HEK293 (cell line): Measurements from ENCODE around the gene SRR.

ENCODE experiments used
- CTCF ChIA-PET: fragments of 350-600 bp; formaldehyde crosslinking; extraction: SDS; loops from one replicate; lab custom pipeline; 2021; ENCODE audit warnings: antibody characterized with exemption; lab: Yijun Ruan, JAX
- POLR2A ChIA-PET: fragments of 300-600 bp; formaldehyde crosslinking; extraction: SDS; loops from one replicate; lab custom pipeline; 2020; ENCODE audit warnings: antibody characterized with exemption, inconsistent platforms; lab: Yijun Ruan, JAX
- H3K27ac ChIP-seq: fragments of 200-500 bp; sonication (Bioruptor generic); 2 replicates; pipeline ENCODE4 v1.5.1; 2014; ENCODE audit warnings: low read depth, low read length, control low read depth, inconsistent platforms; ENCODE audit errors: extremely low read depth
- H3K36me3 ChIP-seq, 2 experiments: fragments of 200-500 bp in 1 of 2; sonication (Bioruptor generic) in 1 of 2; 1 replicate in 1 of 2; 2 replicates in 1 of 2; pipeline ENCODE4 v1.5.1; 2014 to 2017; ENCODE audit warnings: inconsistent platforms in 2 of 2, low read length in 2 of 2; ENCODE audit not compliant: control insufficient read depth in 2 of 2, insufficient read depth in 1 of 2
- H3K4me1 ChIP-seq: fragments of 200-500 bp; sonication (Bioruptor generic); 2 replicates; pipeline ENCODE4 v1.5.1; 2014; ENCODE audit warnings: mild to moderate bottlenecking, low read length, inconsistent platforms; ENCODE audit not compliant: control insufficient read depth, insufficient read depth
- H3K4me3 ChIP-seq: 2 replicates; pipeline ENCODE4 v1.5.1; 2011; ENCODE audit warnings: low read depth, mild to moderate bottlenecking, control low read depth, low read length, moderate library complexity
- H3K9me3 ChIP-seq: fragments of 200-500 bp; sonication (Bioruptor generic); 2 replicates; pipeline ENCODE4 v1.5.1; 2014; ENCODE audit warnings: low read depth, low read length, inconsistent platforms; ENCODE audit not compliant: control insufficient read depth, insufficient read depth
- GFI1B ChIP-seq: fragments of 450-650 bp; formaldehyde crosslinking; IDR thresholded peaks from 2 replicates; pipeline ENCODE4 v1.5.1; 2016; ENCODE audit warnings: missing biosample characterization, missing genetic modification characterization
- GLI4 ChIP-seq: fragments of 450-650 bp; formaldehyde crosslinking; IDR thresholded peaks from 2 replicates; pipeline ENCODE4 v1.5.1; 2016; ENCODE audit warnings: missing biosample characterization, missing genetic modification characterization
- KLF1 ChIP-seq: fragments of 450-650 bp; formaldehyde crosslinking; IDR thresholded peaks from 2 replicates; pipeline ENCODE4 v1.5.1; 2016; ENCODE audit warnings: missing biosample characterization, missing genetic modification characterization
- KLF16 ChIP-seq: fragments of 450-650 bp; formaldehyde crosslinking; IDR thresholded peaks from 2 replicates; pipeline ENCODE4 v1.5.1; 2017; ENCODE audit warnings: missing biosample characterization, missing genetic modification characterization
- MEIS1 ChIP-seq: sonication (generic); formaldehyde crosslinking; IDR thresholded peaks from 2 replicates; pipeline ENCODE4 v1.8.1; 2022; ENCODE audit warnings: missing genetic modification reagents, mild to moderate bottlenecking, borderline replicate concordance
- MYNN ChIP-seq: fragments of 450-650 bp; formaldehyde crosslinking; IDR thresholded peaks from 2 replicates; pipeline ENCODE4 v1.5.1; 2016; ENCODE audit warnings: missing biosample characterization, missing genetic modification characterization, borderline replicate concordance
- MZF1 ChIP-seq: fragments of 450-650 bp; formaldehyde crosslinking; IDR thresholded peaks from 2 replicates; pipeline ENCODE4 v1.5.1; 2017; ENCODE audit warnings: missing biosample characterization, missing genetic modification characterization, borderline replicate concordance
- ZBTB1 ChIP-seq: fragments of 450-650 bp; formaldehyde crosslinking; IDR thresholded peaks from 2 replicates; pipeline ENCODE4 v1.5.1; 2016; ENCODE audit warnings: missing biosample characterization, missing genetic modification characterization
- ZFP3 ChIP-seq: fragments of 450-650 bp; formaldehyde crosslinking; IDR thresholded peaks from 2 replicates; pipeline ENCODE4 v1.5.1; 2016; ENCODE audit warnings: low read depth, missing biosample characterization, missing genetic modification characterization
- ZFP69B ChIP-seq: fragments of 450-650 bp; formaldehyde crosslinking; IDR thresholded peaks from 2 replicates; pipeline ENCODE4 v1.5.1; 2016; ENCODE audit warnings: missing biosample characterization, missing genetic modification characterization
- ZNF138 ChIP-seq: fragments of 450-650 bp; formaldehyde crosslinking; IDR thresholded peaks from 2 replicates; pipeline ENCODE4 v1.5.1; 2016; ENCODE audit warnings: missing biosample characterization, missing genetic modification characterization, borderline replicate concordance
- ZNF155 ChIP-seq: fragments of 450-650 bp; formaldehyde crosslinking; IDR thresholded peaks from 2 replicates; pipeline ENCODE4 v1.5.1; 2016; ENCODE audit warnings: missing biosample characterization, missing genetic modification characterization
- ZNF184 ChIP-seq: fragments of 450-650 bp; IDR thresholded peaks from 2 replicates; pipeline ENCODE4 v1.5.1; 2018; ENCODE audit warnings: missing biosample characterization, mild to moderate bottlenecking, missing genetic modification characterization
- ZNF292 ChIP-seq: fragments of 450-650 bp; formaldehyde crosslinking; IDR thresholded peaks from 2 replicates; pipeline ENCODE4 v1.5.1; 2016; ENCODE audit warnings: low read depth, missing biosample characterization, missing genetic modification characterization, borderline replicate concordance
- ZNF354C ChIP-seq: fragments of 450-650 bp; formaldehyde crosslinking; IDR thresholded peaks from 2 replicates; pipeline ENCODE4 v1.5.1; 2016; ENCODE audit warnings: missing biosample characterization, missing genetic modification characterization, low read depth, borderline replicate concordance
- ZNF37A ChIP-seq: fragments of 450-650 bp; IDR thresholded peaks from 2 replicates; pipeline ENCODE4 v1.5.1; 2018; ENCODE audit warnings: missing biosample characterization, missing genetic modification characterization
- ZNF426 ChIP-seq: fragments of 450-650 bp; formaldehyde crosslinking; IDR thresholded peaks from 2 replicates; pipeline ENCODE4 v1.5.1; 2017; ENCODE audit warnings: missing biosample characterization, missing genetic modification characterization, mild to moderate bottlenecking, inconsistent platforms, moderate library complexity
- ZNF571 ChIP-seq: fragments of 450-650 bp; formaldehyde crosslinking; IDR thresholded peaks from 2 replicates; pipeline ENCODE4 v1.5.0; 2017; ENCODE audit warnings: missing biosample characterization, missing genetic modification characterization
- ZNF660 ChIP-seq: fragments of 450-650 bp; IDR thresholded peaks from 2 replicates; pipeline ENCODE4 v1.5.1; 2018; ENCODE audit warnings: missing biosample characterization, mild to moderate bottlenecking, missing genetic modification characterization
- ZNF701 ChIP-seq: fragments of 450-650 bp; formaldehyde crosslinking; IDR thresholded peaks from 2 replicates; pipeline ENCODE4 v1.5.1; 2016; ENCODE audit warnings: missing biosample characterization, missing genetic modification characterization
- ZNF707 ChIP-seq: fragments of 450-650 bp; formaldehyde crosslinking; IDR thresholded peaks from 2 replicates; pipeline ENCODE4 v1.5.1; 2016; ENCODE audit warnings: missing biosample characterization, missing genetic modification characterization
- ZNF747 ChIP-seq: fragments of 450-650 bp; formaldehyde crosslinking; IDR thresholded peaks from 2 replicates; pipeline ENCODE4 v1.5.1; 2016; ENCODE audit warnings: missing biosample characterization, missing genetic modification characterization
- TF ChIP-seq, protein P1 (sequence below): fragments of 450-650 bp; formaldehyde crosslinking; IDR thresholded peaks from 2 replicates; pipeline ENCODE4 v1.5.1; 2016; ENCODE audit warnings: missing biosample characterization, missing genetic modification characterization
- TF ChIP-seq, protein P2 (sequence below): fragments of 450-650 bp; formaldehyde crosslinking; IDR thresholded peaks from 2 replicates; pipeline ENCODE4 v1.5.1; 2016; ENCODE audit warnings: missing biosample characterization, missing genetic modification characterization
- TF ChIP-seq, protein P3 (sequence below): fragments of 450-650 bp; formaldehyde crosslinking; IDR thresholded peaks from 2 replicates; pipeline ENCODE4 v1.5.1; 2017; ENCODE audit warnings: missing biosample characterization, missing genetic modification characterization
- TF ChIP-seq, protein P4 (sequence below): fragments of 450-650 bp; formaldehyde crosslinking; IDR thresholded peaks from 2 replicates; pipeline ENCODE4 v1.5.1; 2016; ENCODE audit warnings: missing biosample characterization, missing genetic modification characterization
- TF ChIP-seq, protein P5 (sequence below): fragments of 450-650 bp; formaldehyde crosslinking; IDR thresholded peaks from 2 replicates; pipeline ENCODE4 v1.5.1; 2017; ENCODE audit warnings: missing biosample characterization, mild to moderate bottlenecking, missing genetic modification characterization, moderate library complexity

Gene SRR

DNA sequence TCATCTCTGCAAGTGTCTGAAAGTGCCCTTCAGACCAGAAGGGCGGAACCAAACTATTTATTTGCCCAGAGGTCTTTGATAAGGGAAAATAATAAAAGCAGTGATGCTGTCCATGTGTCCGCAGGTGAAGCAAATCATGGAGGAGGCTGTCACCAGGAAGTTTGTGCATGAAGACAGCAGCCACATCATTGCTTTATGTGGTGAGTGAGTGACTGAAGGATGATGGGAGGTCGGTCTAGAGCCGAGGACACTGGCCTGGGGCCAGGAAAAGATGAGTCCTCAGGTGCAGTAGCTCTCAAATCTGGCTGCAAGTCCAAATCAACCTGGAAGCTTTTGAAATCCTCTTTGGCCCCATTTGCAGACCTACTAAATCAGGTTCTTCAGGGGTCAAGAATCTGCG lies 39.7 kb downstream of the SRR start:
- H3K4me1 ChIP-seq, result peaks cover 12% of the 10 kb centered on the region
- ChIA-PET POLR2A (interaction anchor here (1.0 kb wide), 1 partner anchor 13 kb away, joined by 3 read pairs; no protein-coding TSS in a partner anchor), CTCF (no interaction called here)
- H3K9me3 ChIP-seq, result no peaks in the 10 kb centered on the region
- TF ChIP-seq ZBTB1 (no peak), MZF1 (tag by site-specific recombination) (no peak), ZNF660 (no peak), MEIS1 (CRISPR knock-in tag) (no peak), ZNF184 (tag by site-specific recombination) (no peak), ZNF701 (no peak), ZFP3 (tag by site-specific recombination) (no peak), MYNN (tag by site-specific recombination) (no peak), ZNF138 (tag by site-specific recombination) (no peak), ZFP69B (tag by site-specific recombination) (no peak), GLI4 (tag by site-specific recombination) (no peak), ZNF155 (tag by site-specific recombination) (no peak)
- TF ChIP-seq, protein P1, sequence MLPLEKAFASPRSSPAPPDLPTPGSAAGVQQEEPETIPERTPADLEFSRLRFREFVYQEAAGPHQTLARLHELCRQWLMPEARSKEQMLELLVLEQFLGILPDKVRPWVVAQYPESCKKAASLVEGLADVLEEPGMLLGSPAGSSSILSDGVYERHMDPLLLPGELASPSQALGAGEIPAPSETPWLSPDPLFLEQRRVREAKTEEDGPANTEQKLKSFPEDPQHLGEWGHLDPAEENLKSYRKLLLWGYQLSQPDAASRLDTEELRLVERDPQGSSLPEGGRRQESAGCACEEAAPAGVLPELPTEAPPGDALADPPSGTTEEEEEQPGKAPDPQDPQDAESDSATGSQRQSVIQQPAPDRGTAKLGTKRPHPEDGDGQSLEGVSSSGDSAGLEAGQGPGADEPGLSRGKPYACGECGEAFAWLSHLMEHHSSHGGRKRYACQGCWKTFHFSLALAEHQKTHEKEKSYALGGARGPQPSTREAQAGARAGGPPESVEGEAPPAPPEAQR (tag by site-specific recombination), result no peak
- TF ChIP-seq, protein P2, sequence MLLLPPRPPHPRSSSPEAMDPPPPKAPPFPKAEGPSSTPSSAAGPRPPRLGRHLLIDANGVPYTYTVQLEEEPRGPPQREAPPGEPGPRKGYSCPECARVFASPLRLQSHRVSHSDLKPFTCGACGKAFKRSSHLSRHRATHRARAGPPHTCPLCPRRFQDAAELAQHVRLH (tag by site-specific recombination), result no peak
- TF ChIP-seq, protein P3, sequence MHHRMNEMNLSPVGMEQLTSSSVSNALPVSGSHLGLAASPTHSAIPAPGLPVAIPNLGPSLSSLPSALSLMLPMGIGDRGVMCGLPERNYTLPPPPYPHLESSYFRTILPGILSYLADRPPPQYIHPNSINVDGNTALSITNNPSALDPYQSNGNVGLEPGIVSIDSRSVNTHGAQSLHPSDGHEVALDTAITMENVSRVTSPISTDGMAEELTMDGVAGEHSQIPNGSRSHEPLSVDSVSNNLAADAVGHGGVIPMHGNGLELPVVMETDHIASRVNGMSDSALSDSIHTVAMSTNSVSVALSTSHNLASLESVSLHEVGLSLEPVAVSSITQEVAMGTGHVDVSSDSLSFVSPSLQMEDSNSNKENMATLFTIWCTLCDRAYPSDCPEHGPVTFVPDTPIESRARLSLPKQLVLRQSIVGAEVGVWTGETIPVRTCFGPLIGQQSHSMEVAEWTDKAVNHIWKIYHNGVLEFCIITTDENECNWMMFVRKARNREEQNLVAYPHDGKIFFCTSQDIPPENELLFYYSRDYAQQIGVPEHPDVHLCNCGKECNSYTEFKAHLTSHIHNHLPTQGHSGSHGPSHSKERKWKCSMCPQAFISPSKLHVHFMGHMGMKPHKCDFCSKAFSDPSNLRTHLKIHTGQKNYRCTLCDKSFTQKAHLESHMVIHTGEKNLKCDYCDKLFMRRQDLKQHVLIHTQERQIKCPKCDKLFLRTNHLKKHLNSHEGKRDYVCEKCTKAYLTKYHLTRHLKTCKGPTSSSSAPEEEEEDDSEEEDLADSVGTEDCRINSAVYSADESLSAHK (tag by site-specific recombination), result no peak
- H3K4me3 ChIP-seq, result no peak overlapping the region
- H3K27ac ChIP-seq, result no peak overlapping the region
- H3K36me3 ChIP-seq, result peaks cover 0 to 23% of the 10 kb centered on the region in 2 experiments; a peak in 2 of 3 replicates

DNA sequence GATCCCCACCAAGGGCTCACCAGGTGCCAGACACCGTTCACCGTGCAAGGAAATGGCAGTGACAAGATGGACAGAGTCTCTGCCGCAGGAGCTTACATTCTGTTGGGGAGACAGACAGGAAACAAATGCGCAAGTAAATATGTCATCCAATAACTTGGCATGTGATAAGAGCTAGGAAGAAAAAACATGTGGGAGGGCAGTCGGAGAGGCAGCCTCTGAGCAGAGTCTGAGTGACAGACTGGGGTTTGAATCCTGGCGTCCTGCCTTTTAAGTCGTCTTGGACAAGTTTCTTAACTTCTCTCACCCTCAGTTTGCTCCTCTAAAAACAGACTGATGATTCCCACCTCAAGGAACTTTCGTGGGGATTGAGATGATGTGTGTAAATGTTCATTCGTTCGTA lies 40.8 kb downstream of the SRR start:
- ChIA-PET CTCF (interaction anchor here (1.2 kb wide), 1 partner anchor 8 kb away, joined by 7 read pairs; no protein-coding TSS in a partner anchor), POLR2A (interaction anchor here (0.8 kb wide), 1 partner anchor 8 kb away, joined by 3 read pairs; the partner anchor contains the start of gene TSR1)
- Histone ChIP-seq H3K4me1 (peaks cover 12% of the 10 kb centered on the region), H3K36me3 (peaks cover 0 to 23% of the 10 kb centered on the region in 2 experiments; a peak in 2 of 3 replicates), H3K27ac (no peak overlapping the region), H3K9me3 (no peaks in the 10 kb centered on the region), H3K4me3 (no peak overlapping the region)
- no peak for TF ChIP-seq KLF16 (tag by site-specific recombination)
- no peak for TF ChIP-seq ZNF354C (tag by site-specific recombination)
- no peak for TF ChIP-seq ZNF37A (tag by site-specific recombination)
- TF ChIP-seq, protein P4, sequence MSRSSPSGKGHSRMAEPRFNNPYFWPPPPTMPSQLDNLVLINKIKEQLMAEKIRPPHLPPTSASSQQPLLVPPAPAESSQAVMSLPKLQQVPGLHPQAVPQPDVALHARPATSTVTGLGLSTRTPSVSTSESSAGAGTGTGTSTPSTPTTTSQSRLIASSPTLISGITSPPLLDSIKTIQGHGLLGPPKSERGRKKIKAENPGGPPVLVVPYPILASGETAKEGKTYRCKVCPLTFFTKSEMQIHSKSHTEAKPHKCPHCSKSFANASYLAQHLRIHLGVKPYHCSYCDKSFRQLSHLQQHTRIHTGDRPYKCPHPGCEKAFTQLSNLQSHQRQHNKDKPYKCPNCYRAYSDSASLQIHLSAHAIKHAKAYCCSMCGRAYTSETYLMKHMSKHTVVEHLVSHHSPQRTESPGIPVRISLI (tag by site-specific recombination), result no peak
- no peak for TF ChIP-seq ZNF707 (tag by site-specific recombination)
- TF ChIP-seq, protein P5, sequence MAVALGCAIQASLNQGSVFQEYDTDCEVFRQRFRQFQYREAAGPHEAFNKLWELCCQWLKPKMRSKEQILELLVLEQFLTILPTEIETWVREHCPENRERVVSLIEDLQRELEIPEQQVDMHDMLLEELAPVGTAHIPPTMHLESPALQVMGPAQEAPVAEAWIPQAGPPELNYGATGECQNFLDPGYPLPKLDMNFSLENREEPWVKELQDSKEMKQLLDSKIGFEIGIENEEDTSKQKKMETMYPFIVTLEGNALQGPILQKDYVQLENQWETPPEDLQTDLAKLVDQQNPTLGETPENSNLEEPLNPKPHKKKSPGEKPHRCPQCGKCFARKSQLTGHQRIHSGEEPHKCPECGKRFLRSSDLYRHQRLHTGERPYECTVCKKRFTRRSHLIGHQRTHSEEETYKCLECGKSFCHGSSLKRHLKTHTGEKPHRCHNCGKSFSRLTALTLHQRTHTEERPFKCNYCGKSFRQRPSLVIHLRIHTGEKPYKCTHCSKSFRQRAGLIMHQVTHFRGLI (tag by site-specific recombination), result no peak
- TF ChIP-seq ZNF292, result no peak
- no peak for TF ChIP-seq ZNF426
- no peak for TF ChIP-seq ZNF571
- TF ChIP-seq GLI4 (tag by site-specific recombination), result no peak
- TF ChIP-seq GFI1B (tag by site-specific recombination), result no peak
- TF ChIP-seq KLF1 (tag by site-specific recombination), result no peak
- no peak for TF ChIP-seq ZNF747 (tag by site-specific recombination)
